PFSK-1 (cell line): ENCODE data around the gene BRDT.

ENCODE experiments used
- FOXP2 ChIP-seq: optimal IDR thresholded peaks from 2 replicates; pipeline ENCODE3; 2011; ENCODE audit warnings: borderline replicate concordance, control low read depth, inconsistent platforms; ENCODE audit not compliant: insufficient read depth; ENCODE audit errors: extremely low read length, extremely low read depth
- POLR2AphosphoS5 ChIP-seq: IDR thresholded peaks from 2 replicates; pipeline ENCODE4 v1.6.1; 2012; ENCODE audit warnings: low read depth, mild to moderate bottlenecking, control low read depth, low read length, moderate library complexity
- SIN3A ChIP-seq: IDR thresholded peaks from 2 replicates; pipeline ENCODE4 v1.6.1; 2012; ENCODE audit warnings: mild to moderate bottlenecking, low read length, moderate library complexity, borderline replicate concordance; ENCODE audit not compliant: insufficient read depth
- TAF1 ChIP-seq: IDR thresholded peaks from 2 replicates; pipeline ENCODE4 v1.6.1; 2012; ENCODE audit warnings: low read length, control low read depth, borderline replicate concordance; ENCODE audit not compliant: insufficient read depth
- TF ChIP-seq, protein P1 (sequence below), 2 experiments: IDR thresholded peaks; 2 replicates each; pipeline versions ENCODE4 v1.6.1 to v1.8.0; 2011 to 2012; ENCODE audit warnings: low read depth in 2 of 2, low read length in 2 of 2, control low read depth in 1 of 2, inconsistent platforms in 1 of 2, mild to moderate bottlenecking in 1 of 2, moderate library complexity in 1 of 2; ENCODE audit not compliant: insufficient read depth in 1 of 2

DNA sequence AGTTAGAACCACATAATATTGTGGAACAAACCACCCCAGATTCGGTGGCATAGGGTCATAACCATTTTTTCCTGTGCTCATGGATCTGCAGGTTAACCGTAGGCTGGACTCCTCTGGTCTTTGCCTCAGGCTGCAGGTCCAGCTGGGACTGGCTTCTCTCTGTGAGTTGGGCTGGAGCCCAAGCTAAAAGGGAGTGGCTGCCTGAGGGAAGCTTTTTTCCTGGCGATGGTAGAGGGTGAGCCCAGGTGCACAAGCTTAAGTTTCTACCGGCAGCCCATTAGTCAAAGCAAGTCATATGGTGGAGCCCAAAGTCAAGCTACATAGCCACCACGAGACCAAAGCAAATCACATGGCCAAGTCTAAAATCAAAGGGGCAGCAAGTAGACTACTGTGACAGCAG lies 94.4 kb downstream of the BRDT start:
- TF ChIP-seq POLR2AphosphoS5 (no peak), SIN3A (no peak), TAF1 (no peak), FOXP2 (no peak)
- TF ChIP-seq, protein P1, sequence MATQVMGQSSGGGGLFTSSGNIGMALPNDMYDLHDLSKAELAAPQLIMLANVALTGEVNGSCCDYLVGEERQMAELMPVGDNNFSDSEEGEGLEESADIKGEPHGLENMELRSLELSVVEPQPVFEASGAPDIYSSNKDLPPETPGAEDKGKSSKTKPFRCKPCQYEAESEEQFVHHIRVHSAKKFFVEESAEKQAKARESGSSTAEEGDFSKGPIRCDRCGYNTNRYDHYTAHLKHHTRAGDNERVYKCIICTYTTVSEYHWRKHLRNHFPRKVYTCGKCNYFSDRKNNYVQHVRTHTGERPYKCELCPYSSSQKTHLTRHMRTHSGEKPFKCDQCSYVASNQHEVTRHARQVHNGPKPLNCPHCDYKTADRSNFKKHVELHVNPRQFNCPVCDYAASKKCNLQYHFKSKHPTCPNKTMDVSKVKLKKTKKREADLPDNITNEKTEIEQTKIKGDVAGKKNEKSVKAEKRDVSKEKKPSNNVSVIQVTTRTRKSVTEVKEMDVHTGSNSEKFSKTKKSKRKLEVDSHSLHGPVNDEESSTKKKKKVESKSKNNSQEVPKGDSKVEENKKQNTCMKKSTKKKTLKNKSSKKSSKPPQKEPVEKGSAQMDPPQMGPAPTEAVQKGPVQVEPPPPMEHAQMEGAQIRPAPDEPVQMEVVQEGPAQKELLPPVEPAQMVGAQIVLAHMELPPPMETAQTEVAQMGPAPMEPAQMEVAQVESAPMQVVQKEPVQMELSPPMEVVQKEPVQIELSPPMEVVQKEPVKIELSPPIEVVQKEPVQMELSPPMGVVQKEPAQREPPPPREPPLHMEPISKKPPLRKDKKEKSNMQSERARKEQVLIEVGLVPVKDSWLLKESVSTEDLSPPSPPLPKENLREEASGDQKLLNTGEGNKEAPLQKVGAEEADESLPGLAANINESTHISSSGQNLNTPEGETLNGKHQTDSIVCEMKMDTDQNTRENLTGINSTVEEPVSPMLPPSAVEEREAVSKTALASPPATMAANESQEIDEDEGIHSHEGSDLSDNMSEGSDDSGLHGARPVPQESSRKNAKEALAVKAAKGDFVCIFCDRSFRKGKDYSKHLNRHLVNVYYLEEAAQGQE (IDR thresholded peaks at IDR 0.05; ENCODE audit: insufficient read depth in 1 of 2, low read depth in 2 of 2, low read length in 2 of 2): no peak
